Eye (tissue), 1 donor: ENCODE measurements around the gene EHMT1.

ENCODE experiments used
- DNase-seq: peaks from one replicate; pipeline ENCODE4 v3.0.0-alpha.2; 2015

The EHMT1 gene

DNA sequence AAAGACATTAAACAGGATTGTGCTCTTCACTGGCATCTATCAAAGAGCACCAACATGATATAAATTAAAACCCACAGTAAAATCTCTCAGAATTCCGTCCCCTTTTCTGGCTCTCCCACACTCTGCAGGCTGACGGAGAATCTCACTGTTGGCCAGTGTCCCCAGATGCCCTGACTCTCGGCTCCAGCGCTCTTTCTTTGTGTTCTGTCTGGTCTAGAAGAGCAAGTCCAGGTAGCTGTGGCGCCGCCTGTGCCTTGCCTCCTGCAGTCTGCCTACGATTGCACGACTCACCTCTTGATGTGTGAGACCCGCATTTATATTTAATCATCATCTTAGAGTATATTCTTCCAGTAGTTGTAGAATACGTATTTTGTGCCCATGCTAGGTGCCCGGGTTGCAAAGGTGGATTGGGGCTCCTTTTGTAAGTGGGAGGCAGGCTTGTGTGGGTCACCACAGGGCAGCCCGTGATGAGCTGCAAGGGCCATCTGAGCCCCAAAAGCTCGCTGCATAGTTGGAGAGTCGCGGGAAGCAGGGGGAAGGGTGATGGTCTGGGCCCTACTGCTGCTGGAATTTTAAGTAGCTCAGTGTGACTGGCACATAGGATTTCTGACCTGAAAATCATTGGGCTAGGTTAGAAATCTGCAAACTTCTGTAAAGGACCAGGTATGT, 55.6 kb downstream of the EHMT1 start:
- peak; percentile 45 for DNase-seq

- DNase-seq = no peak
Measured at GRCh38 chr9:137674976-137675320, 56.1 kb downstream of the EHMT1 start.

GRCh38 chr9:137676998-137677397, 58.2 kb downstream of the EHMT1 start:
- no peak for DNase-seq

DNA sequence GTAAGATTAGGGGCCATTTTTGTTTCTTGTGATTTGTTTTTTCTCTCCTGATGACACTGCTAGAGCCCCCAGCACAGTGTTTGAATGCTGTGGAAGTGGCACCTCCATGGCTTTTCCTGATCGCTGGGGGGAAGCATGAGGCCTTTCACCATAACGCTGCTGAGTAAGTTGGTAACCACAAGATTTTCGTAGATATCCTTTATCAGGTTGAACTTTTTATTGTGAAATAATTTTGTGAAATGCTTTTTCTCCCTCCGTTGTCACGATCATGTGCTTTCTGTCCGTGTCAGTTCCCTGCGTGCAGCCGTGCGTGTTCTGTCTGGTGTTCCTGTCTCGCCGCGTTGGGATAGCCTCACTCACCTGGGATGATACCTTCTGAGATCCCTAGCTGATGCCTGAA, 59.4 kb downstream of the EHMT1 start:
- no peak for DNase-seq

GRCh38 chr9:137679249-137679648, 60.4 kb downstream of the EHMT1 start:
- no peak for DNase-seq

DNA sequence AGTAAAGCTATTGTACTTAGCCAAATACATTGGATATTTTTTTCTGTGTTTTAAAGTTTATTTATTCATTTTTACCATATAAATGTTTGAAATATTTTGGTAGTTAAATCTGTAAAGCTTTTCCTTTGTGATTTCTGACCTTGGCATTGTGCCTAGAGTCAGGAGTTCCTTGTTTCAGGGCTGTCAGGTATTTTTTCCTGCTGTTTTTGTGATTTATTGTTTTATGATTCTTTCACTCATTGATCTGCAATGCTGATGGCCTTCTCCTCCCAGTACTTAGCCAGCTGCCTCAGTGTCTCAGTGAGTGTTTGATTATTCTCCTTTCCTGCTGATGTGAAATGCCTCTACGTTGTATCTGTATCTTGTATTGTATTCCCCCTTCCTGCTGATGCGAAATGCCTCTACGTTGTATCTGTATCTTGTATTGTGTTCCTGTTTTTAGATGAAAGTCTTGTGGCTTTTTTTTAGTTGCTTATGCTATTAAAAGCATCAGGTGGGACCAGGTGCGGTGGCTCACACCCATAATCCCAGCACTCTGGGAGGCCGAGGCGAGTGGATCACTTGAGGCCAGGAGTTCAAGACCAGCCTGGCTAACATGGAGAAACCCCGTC, 61.0 kb downstream of the EHMT1 start:
- DNase-seq = no peak

GRCh38 chr9:137680444-137681358, 61.9 kb downstream of the EHMT1 start:
- DNase-seq = no peak

DNA sequence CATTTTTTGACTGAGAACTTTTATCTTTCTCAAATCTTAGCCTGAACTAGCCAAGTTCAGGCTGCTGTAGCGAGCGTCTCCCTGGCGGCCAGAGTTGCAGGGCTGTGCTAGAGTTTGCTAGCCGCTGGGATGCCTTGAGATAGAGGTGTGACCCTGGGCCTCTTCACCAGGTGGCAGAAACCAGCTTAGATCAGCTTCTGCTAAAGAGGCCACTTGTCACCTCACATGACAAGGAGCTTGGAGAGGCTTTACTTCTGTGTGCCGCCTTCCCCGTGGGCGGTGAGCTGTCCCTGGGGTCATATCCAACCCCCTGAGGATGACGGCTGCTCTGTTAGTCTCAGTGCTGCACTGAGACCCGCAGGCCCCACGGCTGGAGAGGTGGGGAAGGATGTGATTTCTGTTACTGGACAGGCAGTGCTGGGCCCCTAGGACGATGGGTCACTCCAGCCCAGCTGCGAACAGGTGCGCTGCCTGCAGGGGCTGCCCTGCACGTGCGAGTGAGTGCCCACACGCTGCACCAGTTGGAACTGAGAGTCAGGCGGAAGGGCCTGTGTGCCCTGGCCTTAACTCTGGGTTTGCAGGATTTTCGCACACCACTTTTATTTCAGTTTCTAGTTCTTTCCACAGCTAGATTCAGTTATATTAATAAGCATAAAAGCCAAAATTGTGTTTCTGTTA, 63.8 kb downstream of the EHMT1 start:
- peak; percentile 23 for DNase-seq

DNA sequence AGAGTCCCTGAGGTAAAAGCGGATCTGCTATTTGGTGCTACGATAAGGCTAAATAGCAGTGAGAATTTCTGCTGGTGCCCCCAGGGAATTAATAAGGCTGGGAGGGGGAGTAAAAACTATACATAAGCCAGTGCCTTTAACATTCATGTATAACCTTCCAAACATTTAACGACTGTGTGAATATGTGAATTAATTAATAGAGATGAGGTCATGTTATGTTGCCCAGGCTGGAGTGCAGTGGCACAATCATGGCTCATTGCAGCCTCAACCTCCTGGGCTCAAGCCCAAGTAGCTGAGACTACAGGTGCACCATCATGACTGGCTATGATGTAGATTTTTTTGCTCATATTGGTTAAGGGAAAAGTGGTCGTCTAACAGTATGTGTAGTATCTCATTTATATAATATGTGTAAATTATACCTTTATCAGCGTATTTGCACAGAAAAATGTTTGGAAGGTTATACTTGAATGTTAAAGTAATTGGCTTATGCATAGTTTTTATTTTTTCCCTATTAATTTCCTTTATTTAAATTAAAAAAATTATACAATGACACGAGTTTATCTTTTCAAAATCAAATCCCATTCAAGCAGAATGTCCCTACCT, 64.6 kb downstream of the EHMT1 start:
- no peak for DNase-seq

- no peak for DNase-seq
Measured at GRCh38 chr9:137685035-137685740, 66.4 kb downstream of the EHMT1 start.

DNA sequence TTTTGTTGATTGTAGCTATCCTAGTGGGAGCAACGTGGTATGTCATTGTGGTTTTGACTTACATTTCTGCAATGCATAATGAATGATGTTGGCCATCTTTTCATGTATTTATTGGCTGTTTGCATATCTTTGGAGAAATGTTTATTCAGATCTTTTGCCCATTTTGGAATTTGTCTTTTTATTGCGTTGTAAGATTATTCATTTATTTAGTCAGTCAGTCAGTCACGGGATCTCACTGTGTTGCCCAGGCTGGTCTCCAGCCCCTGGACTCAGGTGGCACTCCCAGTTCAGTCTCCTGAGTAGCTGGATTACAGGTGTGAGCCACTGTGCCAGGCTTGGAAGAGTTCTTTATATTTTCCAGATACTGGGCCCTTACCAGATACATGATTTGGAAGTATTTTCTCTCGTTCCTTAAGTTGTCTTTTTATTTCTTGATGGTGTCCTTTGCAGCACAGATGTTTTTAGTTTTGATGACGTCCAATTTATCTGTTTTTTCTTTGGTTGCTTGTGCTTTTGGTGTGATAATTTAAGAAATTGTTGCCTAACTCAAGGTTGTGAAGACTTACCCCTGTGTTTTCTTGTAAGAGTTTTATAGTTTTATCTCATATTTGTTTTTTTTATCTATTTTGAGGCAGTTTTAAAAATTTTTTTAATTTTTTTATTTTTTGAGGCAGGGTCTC, 67.1 kb downstream of the EHMT1 start:
- DNase-seq = no peak

DNA sequence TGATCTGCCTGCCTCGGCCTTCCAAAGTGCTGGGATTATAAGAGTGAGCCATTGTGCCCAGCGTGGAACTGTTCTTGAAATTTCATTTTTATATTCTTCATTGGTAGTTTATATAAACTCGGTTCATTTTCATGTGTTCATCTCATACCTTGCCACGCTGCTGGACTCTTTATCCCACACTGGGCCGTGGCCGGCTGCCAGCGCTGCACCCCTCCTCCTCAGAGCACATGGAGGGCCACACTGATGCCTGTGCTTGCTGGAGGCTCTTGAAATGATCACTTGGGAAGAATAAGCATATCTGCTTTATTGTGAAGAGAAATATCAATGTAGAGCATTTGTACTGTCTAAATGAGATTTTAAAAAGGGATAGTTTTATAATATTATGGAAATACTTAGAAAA, 69.5 kb downstream of the EHMT1 start:
- DNase-seq = no peak

DNA sequence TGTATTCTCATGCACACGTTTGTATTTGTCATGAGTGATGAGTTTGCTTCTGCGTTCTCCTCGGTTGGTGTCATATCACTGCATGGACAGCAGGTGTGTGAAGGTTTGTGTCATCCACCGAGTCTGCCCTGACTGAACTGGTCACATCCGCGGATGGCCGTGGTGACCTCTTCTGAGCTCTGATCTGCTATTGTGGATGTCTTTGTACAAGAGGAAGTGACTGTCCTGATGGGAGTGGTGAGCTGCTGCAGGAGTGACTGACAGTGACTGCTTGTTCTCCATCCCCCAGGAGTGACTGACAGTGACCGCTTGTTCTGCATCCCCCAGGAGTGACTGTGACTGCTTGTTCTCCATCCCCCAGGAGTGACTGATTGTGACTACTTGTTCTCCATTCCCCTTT, 69.9 kb downstream of the EHMT1 start:
- peak; percentile 44 for DNase-seq

DNA sequence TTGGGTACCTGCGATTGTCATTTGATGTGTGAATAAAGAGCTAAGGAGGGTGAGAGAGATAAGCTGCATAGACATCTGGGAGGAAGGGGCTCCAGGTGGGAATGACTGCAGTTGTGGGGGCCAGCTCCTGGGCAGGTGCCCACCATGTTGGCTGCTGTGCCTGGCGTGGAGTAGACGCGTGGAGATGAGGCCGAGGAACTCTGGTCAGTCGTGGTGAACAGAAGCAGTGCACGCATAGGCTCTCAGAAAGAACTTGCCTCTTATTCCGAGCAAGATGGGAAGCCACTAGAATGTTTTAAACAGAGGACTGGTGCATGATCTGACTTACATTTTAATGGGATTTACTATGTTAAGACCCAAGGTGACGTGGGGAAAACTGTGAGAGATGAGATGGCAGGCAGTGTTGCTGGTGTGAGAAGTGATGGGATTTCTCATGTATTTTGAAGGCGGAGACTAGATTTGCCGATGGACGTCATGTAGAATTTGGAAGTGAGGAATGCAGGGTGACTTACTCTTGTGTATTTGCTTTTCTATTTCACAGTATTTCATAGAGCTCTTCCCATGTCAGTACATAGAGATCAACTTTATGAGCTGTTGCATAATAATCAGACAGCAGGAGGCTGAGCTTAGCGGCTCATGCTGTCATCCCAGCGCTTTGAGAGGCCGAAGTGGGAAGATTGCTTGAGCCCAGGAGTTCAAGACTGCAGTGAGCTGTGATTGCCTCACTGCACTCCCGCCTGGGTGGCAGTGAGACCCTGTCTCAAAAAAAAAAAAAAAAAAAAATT, 71.1 kb downstream of the EHMT1 start:
- DNase-seq = no peak

- no peak for DNase-seq
Measured at GRCh38 chr9:137690930-137691645, 72.3 kb downstream of the EHMT1 start.

DNA sequence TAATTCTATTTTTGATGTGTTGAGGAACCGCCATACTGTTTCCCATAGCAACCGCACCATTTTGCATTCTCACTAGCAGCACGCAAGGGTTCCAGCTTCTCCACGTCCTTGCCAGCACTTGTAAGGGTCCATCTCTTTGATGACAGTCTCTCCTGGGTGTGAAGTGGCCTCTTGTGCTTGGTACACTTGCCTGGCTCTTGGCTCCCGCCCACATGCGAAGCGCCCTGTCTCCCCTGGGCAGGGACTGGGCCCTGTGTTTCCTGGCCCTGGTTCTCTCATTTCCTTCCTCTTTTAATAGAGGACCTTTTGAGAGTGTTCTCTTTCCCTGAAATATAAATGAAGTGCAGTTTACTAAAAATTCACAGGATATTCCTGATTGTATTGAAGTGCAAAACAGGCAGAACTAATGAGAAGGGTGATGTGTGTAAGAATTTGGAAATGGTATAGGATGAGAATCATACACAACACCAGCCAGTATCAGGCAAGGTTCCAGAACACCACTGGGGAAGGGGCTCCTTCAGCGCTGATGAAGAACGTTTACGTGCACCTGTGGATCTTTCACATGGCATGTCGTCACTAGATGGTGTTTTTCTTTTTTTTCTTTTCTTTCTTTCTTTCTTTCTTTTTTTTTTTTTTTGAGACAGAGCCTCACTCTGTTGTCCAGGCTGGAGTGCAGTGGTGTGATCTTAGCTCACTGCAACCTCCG, 73.0 kb downstream of the EHMT1 start:
- DNase-seq = no peak

DNA sequence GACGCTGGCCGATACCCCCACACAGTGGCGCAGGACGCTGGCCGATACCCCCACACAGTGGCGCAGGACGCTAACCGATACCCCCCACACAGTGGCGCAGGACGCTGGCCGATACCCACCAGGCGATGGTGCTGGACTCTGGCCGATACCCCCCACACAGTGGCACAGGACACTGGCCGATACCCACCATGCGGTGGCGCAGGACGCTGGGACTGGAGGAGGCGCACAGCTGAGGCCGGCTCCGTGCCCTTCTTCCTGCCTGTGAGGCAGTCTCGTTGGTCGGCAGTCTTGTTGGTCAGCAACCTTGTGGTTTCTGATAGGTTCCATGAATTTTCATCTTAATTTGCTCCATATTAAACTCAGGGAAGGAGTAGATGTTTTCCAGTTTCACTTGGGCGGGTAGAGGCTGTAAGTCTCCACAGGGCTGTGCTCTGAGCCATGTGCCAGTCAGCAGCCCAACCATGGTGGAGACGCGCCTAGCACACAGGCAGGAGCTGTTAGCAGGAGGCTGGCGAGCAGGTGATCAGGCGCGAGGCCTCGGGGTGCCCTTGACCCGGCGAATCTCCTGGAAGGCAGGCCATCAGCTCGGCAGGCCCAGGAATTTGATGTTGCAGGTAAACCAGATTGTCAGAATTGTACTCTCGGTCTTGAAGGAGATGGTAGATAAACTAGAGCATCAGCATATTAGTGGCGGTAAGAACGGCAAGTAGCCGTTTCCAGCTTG, 75.6 kb downstream of the EHMT1 start:
- DNase-seq = no peak

DNA sequence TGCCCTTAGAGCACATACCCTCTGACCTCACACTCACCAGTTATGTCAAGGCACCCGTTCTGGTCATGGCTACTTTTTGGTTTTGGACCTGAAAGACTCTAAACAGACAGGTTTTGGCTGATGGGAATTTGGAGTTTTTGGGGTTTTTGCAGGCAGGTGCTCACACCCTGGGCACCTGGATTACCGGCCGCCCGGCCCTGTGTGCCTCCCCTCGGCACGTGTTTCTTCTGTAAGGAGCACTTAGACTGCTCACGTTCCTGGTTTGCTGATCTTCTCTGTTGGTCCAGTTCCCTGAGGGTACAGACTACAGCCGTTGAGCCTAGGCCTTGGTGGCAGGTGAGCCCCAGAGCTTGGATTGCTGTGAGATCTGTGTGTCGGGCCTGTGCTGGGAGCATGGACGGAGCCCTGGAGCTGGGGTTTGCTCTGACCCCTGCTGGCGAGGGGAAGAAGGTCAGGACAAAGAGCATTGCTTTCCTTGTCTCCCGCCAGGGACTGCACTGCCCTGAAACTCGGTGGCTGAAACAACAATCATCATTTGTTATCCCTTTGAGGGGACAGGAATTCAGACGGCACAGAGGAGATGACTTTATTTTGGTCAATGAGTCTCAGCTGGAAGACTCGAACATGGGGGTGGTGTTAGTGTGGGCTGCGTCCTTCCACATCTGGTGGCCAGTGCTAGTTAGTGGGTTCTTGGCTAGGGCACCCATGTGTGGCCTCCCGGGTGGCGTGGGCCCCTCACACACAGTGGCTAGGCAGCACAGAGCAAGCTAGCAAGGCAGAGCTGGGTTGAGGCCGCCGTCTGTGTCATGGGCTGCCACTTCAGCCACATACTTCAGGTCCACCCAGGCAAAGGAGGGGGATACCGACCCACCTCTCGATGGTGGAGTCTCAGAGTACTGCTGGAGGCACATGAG, 76.4 kb downstream of the EHMT1 start:
- DNase-seq = peak; percentile 81
